Measurements from ENCODE around the gene B3GALT6.
"Not testable (repeated sequence)": the region's sequence is repeated elsewhere in the genome, so short reads cannot be mapped to it uniquely, and the experiment has no call there.

Gene B3GALT6

DNA sequence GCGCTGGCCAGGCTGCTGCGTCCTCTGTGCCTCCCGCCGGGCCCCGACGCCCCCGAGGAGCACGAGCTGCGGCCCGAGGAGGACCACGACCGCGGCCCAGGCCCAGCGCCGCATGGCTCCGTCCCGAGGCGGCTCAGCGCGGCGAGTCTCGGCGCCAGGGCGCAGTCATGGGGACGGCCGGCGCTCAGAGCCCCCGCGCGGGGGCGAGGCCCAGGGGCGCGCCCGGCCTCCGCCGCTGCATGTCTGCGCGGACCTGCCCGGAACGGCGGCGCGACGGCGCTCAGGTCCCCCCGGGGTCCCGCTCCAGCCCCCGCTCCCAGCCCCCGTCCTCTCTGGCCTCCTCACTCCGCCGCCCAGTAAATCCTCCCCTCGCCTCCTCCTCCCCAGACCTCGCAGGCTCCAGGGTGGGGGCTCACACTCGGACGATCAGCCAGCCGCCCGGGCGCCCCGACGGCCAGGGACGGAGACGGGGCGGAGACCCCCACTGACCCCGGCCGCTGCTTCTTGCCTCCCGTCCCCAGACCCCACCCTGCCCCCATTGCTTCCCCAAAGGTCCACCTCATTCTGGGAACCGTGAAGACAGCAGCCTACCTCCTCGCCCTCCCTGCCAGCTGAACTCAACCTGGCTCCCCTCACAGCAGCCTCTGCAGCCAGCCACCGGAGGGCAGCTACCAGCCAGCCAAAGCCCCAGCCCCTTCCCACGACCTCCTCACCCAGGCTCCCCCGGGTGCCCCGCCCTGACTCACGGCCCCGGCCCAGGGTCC, 14.7 kb downstream of the B3GALT6 start, which contains the start of gene C1QTNF12:
Gene C1QTNF12, minus strand, starts transcription at position 146 of the 764 bp plus-strand sequence. Its CDS starts 32 bp downstream, at position 114.
- DNase-seq: no peak

- DNase-seq: no peak
Measured at GRCh38 chr1:1247341-1247913, 15.4 kb downstream of the B3GALT6 start.

GRCh38 chr1:1248009-1248913, 16.2 kb downstream of the B3GALT6 start:
- DNase-seq: not testable (repeated sequence)

DNA sequence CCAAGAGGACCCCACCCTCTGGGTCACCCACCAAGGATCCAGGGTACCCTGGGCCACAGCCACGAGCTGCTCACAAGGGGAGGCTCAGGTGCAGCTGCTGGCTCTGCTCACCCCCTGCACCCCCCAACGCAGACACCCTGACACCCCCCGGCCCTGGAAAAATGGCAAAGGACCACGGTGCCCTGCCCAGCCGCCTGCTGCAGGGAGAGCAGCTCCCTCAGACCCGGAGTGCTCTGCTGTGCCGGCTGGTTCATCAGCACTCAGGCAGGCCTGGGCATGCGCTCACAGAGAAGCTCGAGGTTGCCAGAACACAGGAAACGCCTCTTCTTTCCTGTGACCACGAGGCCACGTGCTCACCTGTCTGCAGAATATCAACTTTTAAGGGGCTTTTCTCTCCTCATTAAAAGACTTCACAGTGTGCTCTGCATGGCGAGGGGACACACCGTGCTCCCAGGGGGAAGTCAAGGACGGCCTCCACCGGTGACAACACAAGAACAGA, 18.8 kb downstream of the B3GALT6 start:
- DNase-seq: no peak

GRCh38 chr1:1253314-1253713, 21.3 kb downstream of the B3GALT6 start:
- no peak for DNase-seq

GRCh38 chr1:1253972-1254666, 22.1 kb downstream of the B3GALT6 start:
- DNase-seq: no peak

DNA sequence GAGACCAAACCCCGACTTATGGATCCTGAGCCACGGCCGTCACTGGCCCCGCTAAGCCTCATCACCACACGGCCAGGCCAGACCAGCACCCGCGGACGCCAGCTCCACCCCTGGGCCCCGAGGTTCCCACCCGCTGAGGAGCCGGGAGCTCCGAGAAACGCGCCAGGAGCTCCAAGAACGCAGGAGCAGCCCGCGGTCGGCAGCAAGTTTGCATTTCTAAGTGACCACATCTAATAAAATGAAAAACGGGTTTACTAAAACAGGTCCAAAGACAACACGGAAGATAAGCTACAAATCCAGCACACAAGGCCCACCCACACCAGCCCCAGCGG, 22.6 kb downstream of the B3GALT6 start:
- DNase-seq: no peak

DNA sequence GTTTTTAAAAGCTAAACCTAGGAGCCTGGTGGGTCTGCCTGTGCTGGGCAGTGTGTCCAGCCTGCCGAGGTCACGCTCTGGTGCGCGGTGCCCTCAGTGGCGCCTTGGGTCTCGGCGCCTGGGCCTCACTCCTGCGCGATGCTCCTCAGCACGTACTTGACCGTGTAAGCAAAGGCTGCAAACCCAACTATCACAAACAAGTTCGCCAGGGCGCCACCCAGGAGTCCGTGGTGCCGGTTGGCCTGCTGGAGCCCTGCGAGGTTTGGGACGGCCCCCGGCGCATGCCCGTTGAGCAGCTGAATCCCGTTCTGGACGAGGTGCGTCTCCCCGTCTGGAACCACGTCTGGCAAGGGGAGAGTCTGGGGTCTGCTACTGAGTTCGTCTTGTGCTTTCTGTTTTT, 23.0 kb downstream of the B3GALT6 start:
- DNase-seq: no peak

DNA sequence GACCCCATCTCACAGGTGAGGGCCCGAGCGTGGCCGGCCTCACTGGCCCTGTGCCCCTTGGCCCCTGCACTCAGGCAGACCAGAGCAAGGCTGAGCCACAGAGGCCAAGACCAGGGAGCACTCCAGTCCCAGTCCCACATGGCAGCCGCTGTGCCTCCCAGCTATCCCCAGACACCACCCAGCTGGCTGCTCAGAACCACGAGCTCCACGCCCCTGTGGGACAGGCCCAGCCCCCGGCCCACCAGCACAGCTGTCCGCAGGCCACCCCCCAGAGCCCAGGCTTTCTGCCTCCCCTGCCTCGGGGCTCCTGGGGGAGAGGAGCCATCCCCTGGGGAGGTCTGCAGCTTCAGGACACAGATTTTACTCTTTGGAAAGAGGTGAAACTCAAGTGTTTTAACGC, 23.6 kb downstream of the B3GALT6 start:
- DNase-seq: no peak

- no peak for DNase-seq
Measured at GRCh38 chr1:1256956-1257871, 25.2 kb downstream of the B3GALT6 start.

DNA sequence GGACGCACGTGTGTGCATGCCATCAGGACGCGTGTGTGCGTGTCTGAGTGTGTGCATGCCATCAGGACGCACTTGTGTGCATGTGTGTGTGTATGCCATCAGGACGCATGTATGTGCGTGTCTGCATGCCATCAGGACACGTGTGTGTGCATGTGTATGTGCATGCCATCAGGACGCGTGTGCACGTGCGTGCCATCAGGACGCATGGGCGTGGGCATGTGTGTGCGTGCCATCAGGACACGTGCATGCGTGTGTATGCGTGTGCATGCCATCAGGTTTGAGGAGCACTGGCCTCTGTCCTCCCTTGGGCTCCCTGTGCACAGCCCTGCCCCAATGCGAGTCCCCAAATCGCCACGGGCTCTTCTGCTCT, 27.1 kb downstream of the B3GALT6 start:
- DNase-seq: no peak

DNA sequence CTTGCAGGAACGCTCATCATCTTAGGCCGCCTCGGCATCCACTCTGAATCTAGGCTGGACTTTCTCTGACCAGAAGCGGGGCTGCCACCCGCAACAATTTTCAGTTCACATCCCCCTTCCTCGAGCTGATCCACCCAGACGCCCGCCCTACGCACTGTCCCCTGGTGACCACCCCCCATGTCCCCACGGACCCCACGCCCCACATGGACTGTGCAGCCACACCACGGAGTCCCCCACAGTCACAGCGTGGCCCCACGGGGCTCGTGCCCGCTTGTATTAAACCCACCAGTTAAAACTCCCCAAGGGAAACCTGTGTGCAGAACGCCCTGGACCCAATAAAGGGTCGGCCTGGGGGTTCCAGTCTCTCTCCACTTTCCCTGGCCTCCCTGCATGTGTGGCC, 27.5 kb downstream of the B3GALT6 start:
- no peak for DNase-seq

GRCh38 chr1:1259951-1260600, 28.0 kb downstream of the B3GALT6 start:
- DNase-seq: no peak

GRCh38 chr1:1260843-1261560, 29.0 kb downstream of the B3GALT6 start:
- DNase-seq: no peak

- no peak for DNase-seq
Measured at GRCh38 chr1:1262071-1262470, 30.0 kb downstream of the B3GALT6 start.

DNA sequence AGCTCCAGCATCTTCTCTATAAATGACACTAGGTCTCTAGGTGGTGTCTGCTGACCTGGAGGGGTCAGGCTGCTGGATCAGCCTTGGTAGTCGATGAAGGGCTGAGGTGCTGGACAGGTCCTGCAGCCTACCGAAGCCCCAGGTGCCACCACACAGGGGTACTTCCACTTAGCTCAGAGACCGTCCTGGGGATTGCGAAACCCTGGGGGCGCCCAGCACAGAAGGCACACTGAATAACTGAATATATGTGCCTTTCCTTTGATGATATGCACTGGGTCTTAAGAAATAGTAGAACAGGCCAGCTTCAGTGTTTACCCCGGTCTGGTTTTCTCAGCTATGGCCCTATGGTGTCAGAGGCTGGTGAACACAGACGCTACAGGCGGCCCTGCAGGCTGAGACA, 30.7 kb downstream of the B3GALT6 start:
- no peak for DNase-seq

- DNase-seq: no peak
Measured at GRCh38 chr1:1264026-1264425, 32.0 kb downstream of the B3GALT6 start.

GRCh38 chr1:1264868-1265272, 32.8 kb downstream of the B3GALT6 start:
- no peak for DNase-seq

DNA sequence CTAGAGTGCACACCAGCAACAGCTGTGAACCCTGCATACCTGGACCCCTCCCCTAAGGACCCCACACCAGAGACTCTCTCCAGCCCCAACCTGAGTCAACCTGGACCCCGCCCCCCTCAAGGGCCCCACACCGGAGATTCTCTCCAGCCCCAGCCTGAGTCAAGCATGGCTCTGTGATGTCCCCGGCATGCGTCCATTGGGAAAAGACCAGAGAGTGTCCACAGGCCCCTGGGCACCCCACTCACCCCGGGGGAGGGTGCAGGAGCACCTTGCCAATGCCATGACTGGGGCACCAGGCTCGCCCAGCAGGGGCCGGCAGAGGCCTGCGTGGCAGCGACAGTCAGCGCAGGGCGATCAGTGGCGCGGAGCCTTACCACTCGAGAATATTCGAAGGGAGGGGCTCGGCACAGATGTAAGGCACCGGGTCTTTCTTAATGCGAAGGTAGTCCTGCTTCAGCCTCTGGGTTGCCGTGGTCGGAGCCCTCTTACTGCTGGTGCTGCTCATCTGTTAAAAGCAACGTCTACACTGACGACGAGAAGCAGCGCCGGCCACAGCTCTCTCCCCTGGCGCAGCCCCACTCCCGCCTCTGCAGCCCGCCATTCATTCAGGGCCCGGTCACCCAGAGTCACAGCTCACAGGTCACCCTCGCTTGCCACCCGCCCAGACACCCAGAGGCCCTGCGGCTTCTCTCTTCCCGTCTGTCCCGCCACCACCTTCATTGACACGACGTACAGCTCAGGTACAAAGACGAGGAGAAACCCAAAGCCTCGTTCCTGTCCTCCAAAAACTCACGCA, 35.6 kb downstream of the B3GALT6 start:
- no peak for DNase-seq

GRCh38 chr1:1268284-1268682, 36.2 kb downstream of the B3GALT6 start:
- DNase-seq: no peak
